Activated CD4-positive, alpha-beta T cell treated with anti-CD3 and anti-CD28 coated beads, Interleukin-2, amount 10 ng/mL, durations not matched to agents 7 days and 5 days (primary cell): ENCODE results near the gene CDH13. TPM values are rescaled to one million over a fixed set of nuclear protein-coding genes. Genes with fewer than 3 reads are reported as not detected.

Experiments used
- CTCF ChIA-PET: fragments of 350-600 bp; sonication (Branson Sonifier 250); formaldehyde crosslinking; loops from one replicate; lab custom pipeline; 2021; ENCODE audit warnings: antibody characterized with exemption; lab: Charles Lee
- POLR2A ChIA-PET: fragments of 350-600 bp; sonication (Branson Sonifier 250); formaldehyde crosslinking; loops from one replicate; lab custom pipeline; 2021; ENCODE audit warnings: antibody characterized with exemption; lab: Charles Lee
- DNase-seq: peaks from one replicate; pipeline ENCODE4 v3.0.0-alpha.2; 2020
- H3K27ac Mint-ChIP-seq: one replicate; pipeline ENCODE4 v1.8.0; 2021; ENCODE audit warnings: mild to moderate bottlenecking, moderate library complexity, mixed read lengths
- H3K27me3 Mint-ChIP-seq: one replicate; pipeline ENCODE4 v1.8.0; 2021; ENCODE audit warnings: mixed read lengths
- H3K36me3 Mint-ChIP-seq: one replicate; pipeline ENCODE4 v1.8.0; 2021; ENCODE audit warnings: low read depth, mixed read lengths
- H3K4me1 Mint-ChIP-seq: one replicate; pipeline ENCODE4 v1.8.0; 2021; ENCODE audit warnings: mixed read lengths
- H3K4me3 Mint-ChIP-seq: one replicate; pipeline ENCODE4 v1.8.0; 2021; ENCODE audit warnings: mild to moderate bottlenecking, moderate library complexity, mixed read lengths
- H3K9me3 Mint-ChIP-seq: one replicate; pipeline ENCODE4 v1.8.0; 2021; ENCODE audit warnings: mixed read lengths
- total RNA-seq, 2 experiments: library from RNA; stranded (reverse); gene quantifications; one replicate each; pipeline ENCODE4 v1.2.3, GENCODE V29; 2021

CDH13 gene
- total RNA-seq, 2 experiments from 2014 or later = not detected

DNA sequence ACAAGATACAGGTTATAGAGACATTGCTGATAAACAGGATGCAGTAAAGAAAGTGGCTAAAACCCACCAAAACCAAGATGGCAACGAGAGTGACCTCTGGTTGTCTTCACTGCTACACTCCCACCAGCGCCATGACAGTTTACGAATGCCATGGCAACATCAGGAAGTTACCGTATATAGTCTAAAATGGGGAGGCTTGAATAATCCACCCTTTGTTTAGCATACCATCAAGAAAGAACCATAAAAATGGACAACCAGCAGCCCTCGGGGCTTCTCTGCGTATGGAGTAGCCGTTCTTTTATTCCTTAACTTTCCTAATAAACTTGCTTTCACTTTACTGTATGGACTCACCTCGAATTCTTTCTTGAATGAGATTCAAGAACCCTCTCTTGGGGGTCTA, 21.7 kb upstream of the CDH13 start:
- POLR2A ChIA-PET = no interaction called here
- H3K4me3 Mint-ChIP-seq = no peak overlapping the region
- no peaks in the 10 kb centered on the region for H3K36me3 Mint-ChIP-seq
- H3K27ac Mint-ChIP-seq = no peak overlapping the region
- peaks cover 2% of the 10 kb centered on the region for H3K27me3 Mint-ChIP-seq
- CTCF ChIA-PET = no interaction called here
- H3K4me1 Mint-ChIP-seq = no peaks in the 10 kb centered on the region
- no peak for DNase-seq
- no peaks in the 10 kb centered on the region for H3K9me3 Mint-ChIP-seq

DNA sequence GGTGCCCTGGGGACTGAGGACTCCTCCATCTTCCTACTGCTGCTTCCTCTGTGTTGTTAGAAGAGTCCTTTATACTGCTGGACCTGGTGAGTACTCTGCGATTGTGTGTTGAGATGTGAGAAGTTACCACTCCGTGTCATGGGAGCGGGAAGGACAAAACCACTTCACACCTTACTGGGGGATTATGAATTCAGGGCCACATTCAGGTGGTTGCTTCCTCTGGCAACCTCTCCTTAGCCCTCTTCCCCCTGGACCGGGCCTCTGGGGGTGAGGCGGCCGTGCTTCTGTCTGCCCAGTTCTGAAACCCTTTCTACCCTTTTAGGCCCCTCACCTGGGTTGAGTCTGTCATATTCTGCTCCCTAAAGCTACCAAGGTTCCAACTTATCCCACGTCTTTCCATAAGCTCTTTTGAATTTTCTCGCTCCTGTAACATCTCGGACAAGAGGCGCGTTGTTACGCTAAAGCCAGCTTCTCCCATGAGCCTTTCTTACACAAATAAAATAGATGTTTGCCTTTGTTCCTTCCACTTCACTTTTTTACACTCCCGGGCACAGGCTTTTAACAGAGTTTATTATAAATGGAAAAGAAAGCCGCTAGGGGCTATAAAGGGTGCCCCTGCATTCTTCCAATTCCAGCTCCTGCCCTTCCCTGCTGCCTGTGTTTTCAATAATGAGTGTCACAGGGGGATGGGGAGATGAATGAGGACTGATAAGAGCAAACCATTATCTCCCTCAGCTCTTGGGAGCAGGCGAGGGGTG, 20.7 kb upstream of the CDH13 start:
- no peak overlapping the region for H3K27ac Mint-ChIP-seq
- POLR2A ChIA-PET = no interaction called here
- H3K4me1 Mint-ChIP-seq = no peaks in the 10 kb centered on the region
- no peak for DNase-seq
- CTCF ChIA-PET = no interaction called here
- H3K4me3 Mint-ChIP-seq = no peak overlapping the region
- no peaks in the 10 kb centered on the region for H3K36me3 Mint-ChIP-seq
- peaks cover 4% of the 10 kb centered on the region for H3K27me3 Mint-ChIP-seq
- H3K9me3 Mint-ChIP-seq = no peaks in the 10 kb centered on the region

DNA sequence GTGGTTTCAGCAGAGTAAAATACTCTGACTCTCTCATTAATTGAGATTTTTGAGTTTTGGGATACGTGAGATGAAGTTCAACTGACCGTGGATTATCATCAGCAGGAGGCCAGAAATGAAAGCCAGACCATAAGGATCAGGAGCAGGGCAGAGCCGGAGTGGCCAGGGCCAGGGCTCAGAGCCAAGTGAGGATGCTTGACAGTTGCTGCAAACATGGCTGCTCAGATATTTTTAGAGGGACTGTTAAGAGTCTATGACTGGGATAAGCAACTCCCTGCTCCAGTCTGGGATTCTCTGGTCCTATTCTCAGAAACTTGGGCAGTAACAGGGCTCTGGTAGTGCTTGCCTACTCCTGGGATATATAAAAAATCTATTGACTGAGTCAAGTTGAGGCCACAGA, 17.6 kb upstream of the CDH13 start:
- ChIA-PET POLR2A (no interaction called here), CTCF (no interaction called here)
- H3K4me3 Mint-ChIP-seq = no peak overlapping the region
- no peak overlapping the region for H3K27ac Mint-ChIP-seq
- peaks cover 4% of the 10 kb centered on the region for H3K27me3 Mint-ChIP-seq
- DNase-seq = no peak
- no peaks in the 10 kb centered on the region for H3K4me1 Mint-ChIP-seq
- no peaks in the 10 kb centered on the region for H3K36me3 Mint-ChIP-seq
- no peaks in the 10 kb centered on the region for H3K9me3 Mint-ChIP-seq

DNA sequence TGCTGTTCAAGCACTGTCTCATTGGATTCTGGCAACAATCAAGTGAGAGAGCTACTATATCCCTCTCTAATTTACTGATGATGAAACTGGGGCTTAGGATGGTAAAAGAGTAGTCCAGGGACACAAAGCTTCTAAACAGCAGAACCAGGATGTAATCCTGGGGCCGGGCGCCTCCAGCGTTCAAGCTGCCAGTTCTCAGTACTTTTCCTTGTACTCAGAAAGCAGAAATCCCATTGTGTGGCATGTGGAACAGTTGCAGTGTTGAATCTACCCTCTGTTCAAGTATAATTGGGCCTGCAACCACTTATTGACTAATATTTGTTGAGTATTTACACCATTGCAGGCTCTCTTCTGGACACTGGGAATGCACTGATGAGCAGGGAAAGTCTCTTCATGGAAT, 14.5 kb upstream of the CDH13 start:
- H3K36me3 Mint-ChIP-seq = no peaks in the 10 kb centered on the region
- no peak overlapping the region for H3K4me3 Mint-ChIP-seq
- H3K4me1 Mint-ChIP-seq = no peaks in the 10 kb centered on the region
- CTCF ChIA-PET = no interaction called here
- H3K9me3 Mint-ChIP-seq = no peaks in the 10 kb centered on the region
- POLR2A ChIA-PET = no interaction called here
- H3K27me3 Mint-ChIP-seq = peaks cover 2% of the 10 kb centered on the region
- no peak for DNase-seq
- no peak overlapping the region for H3K27ac Mint-ChIP-seq

DNA sequence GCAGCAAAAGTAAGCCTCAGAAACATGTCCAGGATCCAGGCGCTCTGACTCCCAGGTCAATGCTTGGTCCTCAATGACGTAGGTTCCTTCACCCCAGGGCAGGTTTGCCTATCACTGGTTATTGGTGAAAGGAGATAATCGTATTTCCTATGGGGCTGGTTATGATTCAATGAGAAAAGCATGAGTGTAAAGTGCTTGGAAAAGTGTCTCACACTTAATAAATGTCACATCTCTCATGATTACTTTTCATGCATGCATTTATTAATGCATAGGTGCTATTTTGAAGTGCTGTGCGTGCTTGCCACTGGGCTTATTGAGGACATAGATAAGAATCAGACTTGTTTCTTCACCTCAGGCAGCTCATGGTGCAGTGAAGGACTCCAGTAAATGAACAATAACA, 10.4 kb upstream of the CDH13 start:
- no peaks in the 10 kb centered on the region for H3K36me3 Mint-ChIP-seq
- ChIA-PET CTCF (no interaction called here), POLR2A (no interaction called here)
- H3K4me1 Mint-ChIP-seq = no peaks in the 10 kb centered on the region
- peaks cover 16% of the 10 kb centered on the region for H3K27me3 Mint-ChIP-seq
- DNase-seq = no peak
- H3K9me3 Mint-ChIP-seq = no peaks in the 10 kb centered on the region
- no peak overlapping the region for H3K27ac Mint-ChIP-seq
- H3K4me3 Mint-ChIP-seq = no peak overlapping the region

DNA sequence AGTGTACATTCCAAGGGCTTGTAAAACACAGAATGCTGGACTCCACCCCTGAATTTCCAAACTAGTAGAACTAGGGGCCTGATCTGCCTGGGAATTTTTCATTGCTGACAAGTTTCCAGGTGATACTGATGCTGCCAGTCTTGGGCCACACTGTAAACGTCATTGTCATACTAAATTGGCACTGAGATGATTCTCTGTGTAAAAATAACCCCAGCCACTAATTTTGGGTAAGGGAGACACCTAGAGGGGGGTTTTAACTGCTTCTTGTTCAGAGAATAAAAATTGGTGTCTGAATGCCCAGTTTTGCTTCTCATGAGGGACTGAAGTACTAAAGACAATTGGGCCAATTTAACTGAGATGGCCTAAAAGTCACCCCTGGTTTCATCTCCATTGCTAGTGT, 5.0 kb upstream of the CDH13 start:
- H3K4me1 Mint-ChIP-seq = no peaks in the 10 kb centered on the region
- no peak for DNase-seq
- ChIA-PET CTCF (no interaction called here), POLR2A (no interaction called here)
- H3K9me3 Mint-ChIP-seq = no peaks in the 10 kb centered on the region
- H3K4me3 Mint-ChIP-seq = no peak overlapping the region
- H3K27me3 Mint-ChIP-seq = peaks cover 54% of the 10 kb centered on the region
- no peaks in the 10 kb centered on the region for H3K36me3 Mint-ChIP-seq
- no peak overlapping the region for H3K27ac Mint-ChIP-seq

DNA sequence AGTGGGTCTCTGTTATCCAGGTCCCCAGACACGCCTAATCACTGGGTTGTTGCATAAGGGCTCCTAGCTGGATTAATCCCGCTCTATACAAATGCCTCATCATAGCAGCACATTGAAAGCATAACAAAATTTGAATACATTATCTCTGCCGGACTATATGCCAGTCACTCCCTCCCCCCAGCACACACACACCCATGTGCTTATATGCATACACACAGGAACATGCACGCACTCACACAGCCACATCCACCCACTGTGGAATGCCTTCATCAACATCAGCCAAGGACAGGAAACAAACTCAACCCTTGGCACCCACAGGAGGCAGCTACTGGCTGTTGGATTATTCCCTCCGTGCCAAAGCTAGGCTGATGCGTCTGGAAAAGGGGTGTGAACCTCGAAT, 3.5 kb upstream of the CDH13 start:
- no peak overlapping the region for H3K4me3 Mint-ChIP-seq

DNA sequence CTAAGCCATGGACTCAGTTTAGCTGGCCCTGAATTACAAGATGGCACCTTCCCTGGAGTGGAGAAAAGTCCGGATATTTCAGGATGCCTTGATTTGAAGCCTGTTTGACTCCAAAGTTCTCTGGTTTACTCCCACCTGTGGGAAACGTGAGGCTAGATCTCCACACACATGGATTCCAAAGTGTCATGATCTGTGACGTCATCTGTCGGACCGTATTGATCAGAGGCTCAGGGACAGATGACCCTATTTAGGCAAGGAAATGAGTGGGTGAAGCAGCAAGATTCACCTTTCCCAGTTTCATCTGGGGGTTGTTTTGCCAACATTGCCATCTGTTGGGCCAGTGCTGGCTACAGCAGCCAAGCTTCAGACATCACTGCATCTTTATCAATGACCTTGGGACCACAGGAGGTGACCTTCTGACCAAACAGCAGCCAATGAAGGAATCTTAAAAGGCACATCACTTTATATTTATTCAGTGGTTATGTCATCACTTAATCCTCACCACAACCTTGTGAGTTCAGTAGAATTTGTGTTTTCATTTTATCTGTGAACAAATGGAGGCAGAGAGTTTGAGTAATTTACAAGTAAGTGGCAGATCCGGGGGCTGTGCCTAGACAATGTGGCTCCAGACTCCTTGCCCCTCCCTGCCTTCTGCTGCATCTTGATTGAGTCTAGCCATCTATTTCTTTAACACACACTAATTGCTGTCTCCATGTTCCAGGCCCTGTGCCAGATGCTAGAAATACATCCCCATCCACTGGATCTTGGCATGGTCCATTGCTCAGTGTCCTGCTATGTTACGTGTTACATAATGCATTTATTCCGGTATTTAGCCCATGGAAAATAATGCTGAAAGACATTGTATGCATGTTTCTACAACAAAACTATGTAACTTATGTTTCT, 1.5 kb upstream of the CDH13 start:
- POLR2A ChIA-PET = no interaction called here
- no peak for DNase-seq
- CTCF ChIA-PET = no interaction called here
- Mint-ChIP-seq H3K4me1 (no peaks in the 10 kb centered on the region), H3K36me3 (no peaks in the 10 kb centered on the region), H3K4me3 (no peak overlapping the region), H3K27ac (no peak overlapping the region), H3K9me3 (no peaks in the 10 kb centered on the region), H3K27me3 (peaks cover 72% of the 10 kb centered on the region)

More for the DNA sequence above, 3.5 kb upstream of the CDH13 start:
- Mint-ChIP-seq H3K27ac (no peak overlapping the region), H3K27me3 (peaks cover 64% of the 10 kb centered on the region), H3K9me3 (no peaks in the 10 kb centered on the region), H3K36me3 (no peaks in the 10 kb centered on the region), H3K4me1 (no peaks in the 10 kb centered on the region)
- ChIA-PET CTCF (no interaction called here), POLR2A (no interaction called here)
- no peak for DNase-seq

DNA sequence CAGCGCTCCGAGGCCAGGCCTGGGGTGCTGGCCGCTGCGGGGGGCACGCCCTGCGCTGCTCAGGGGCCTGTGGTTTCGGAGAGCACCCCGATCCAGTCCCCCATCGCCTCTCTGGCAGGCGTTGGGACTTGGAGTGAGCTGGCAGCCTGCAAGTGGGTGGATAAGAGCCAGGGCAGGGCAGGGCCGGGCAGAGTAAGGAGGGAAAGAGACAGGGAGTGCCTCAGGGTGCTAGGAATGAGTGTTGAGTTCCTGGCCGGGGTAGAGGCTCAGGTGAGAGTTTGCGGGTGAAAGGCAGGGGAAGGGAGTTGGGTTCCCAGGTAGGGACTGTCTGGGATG, 1.3 kb downstream of the CDH13 start:
- Mint-ChIP-seq H3K27me3 (peaks cover 83% of the 10 kb centered on the region), H3K4me3 (no peak overlapping the region), H3K9me3 (no peaks in the 10 kb centered on the region), H3K27ac (no peak overlapping the region), H3K4me1 (peaks cover 3% of the 10 kb centered on the region), H3K36me3 (no peaks in the 10 kb centered on the region)
- CTCF ChIA-PET = no interaction called here
- DNase-seq = no peak
- POLR2A ChIA-PET = no interaction called here

DNA sequence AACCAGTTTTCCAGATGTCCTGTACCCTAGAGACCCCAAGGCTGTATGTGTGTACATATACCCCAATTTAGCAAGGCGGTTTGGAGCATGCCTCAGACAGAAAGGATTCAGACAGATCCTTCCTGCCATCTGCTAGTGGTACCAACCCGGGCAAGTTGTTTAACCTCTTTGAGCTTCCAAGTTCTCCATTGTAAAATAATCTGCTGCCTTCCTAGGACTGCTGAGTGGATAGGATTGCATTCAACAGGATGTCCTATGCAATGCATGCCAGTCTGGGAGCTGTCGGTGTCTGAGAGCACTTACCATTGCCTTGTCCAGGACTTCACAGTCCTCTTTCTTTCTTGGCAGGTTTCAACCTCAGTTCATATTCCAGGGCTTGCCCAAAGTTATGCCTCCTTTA, 1.9 kb downstream of the CDH13 start:
- H3K27me3 Mint-ChIP-seq = peaks cover 78% of the 10 kb centered on the region
- H3K27ac Mint-ChIP-seq = no peak overlapping the region
- H3K9me3 Mint-ChIP-seq = no peaks in the 10 kb centered on the region
- no peak overlapping the region for H3K4me3 Mint-ChIP-seq
- H3K4me1 Mint-ChIP-seq = peaks cover 3% of the 10 kb centered on the region
- CTCF ChIA-PET = no interaction called here
- no peak for DNase-seq
- H3K36me3 Mint-ChIP-seq = no peaks in the 10 kb centered on the region
- POLR2A ChIA-PET = no interaction called here

DNA sequence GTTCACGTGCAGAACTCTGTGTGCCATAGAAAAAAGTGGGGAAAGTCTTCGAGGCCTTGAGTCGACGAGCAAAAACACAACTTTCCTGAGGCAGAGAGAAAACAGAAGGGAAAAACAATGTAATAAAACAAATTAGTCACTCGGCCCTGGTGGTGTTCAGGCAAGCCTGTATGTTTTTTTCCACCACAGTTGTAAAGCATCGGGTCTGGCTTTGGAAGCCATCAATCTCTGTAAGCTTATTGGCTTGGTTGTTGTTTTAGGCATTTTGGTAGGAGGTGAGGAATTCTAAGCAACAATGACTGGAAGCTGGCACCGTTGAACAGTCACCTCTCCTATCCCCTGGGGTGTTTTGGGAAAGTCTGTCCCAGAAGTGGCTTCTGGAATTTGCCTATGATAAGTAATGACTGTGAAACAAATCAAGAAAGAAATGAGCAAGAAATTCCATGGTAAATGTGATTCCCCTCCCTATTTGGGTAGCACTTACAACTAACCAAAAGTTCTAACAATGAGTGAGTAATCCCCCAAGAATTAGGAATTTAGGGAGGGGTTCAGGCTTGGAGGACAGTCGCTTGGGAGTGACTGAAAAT, 2.8 kb downstream of the CDH13 start:
- H3K36me3 Mint-ChIP-seq = no peaks in the 10 kb centered on the region
- H3K4me1 Mint-ChIP-seq = peaks cover 3% of the 10 kb centered on the region
- ChIA-PET POLR2A (no interaction called here), CTCF (no interaction called here)
- H3K27ac Mint-ChIP-seq = no peak overlapping the region
- no peak overlapping the region for H3K4me3 Mint-ChIP-seq
- DNase-seq = no peak
- H3K27me3 Mint-ChIP-seq = peaks cover 72% of the 10 kb centered on the region
- no peaks in the 10 kb centered on the region for H3K9me3 Mint-ChIP-seq

DNA sequence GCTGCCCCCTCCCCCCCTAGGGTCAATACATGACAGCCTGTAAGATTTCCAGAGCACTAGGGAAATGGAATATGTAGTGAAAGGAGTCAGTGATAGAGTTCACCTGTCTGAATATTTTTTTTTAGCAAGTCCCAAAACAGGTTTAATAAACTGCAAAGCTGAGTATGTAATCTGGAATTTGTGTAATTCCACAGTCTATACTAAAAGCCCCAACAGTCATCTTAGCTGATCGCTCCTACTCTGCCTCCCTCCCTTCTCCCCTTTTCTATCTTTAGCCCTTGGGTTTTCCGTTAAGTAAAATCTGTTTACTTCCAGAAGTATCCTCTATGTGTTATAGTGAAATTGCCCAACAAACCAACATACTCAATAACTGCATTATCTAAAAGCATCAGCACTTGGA, 3.5 kb downstream of the CDH13 start:
- CTCF ChIA-PET = no interaction called here
- H3K27me3 Mint-ChIP-seq = peaks cover 65% of the 10 kb centered on the region

DNA sequence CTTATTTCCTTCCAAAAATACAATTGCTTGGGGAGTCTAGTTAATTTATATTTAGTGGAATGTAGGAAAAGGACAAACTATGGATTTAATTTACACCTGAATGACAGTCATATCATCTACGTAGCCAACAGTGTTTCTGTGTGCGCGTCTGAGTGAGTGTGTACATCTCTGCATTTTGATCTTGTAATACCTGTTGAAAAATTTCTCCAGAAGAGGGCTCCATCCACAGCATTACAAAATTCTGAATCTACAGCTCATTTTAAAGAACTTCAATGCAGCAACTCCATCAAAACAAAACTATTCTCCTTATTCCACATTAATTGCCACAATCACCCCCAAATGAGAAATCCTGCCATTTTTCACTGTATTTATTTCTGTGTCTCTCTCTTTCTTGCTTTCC, 3.9 kb downstream of the CDH13 start:
- H3K4me3 Mint-ChIP-seq = no peak overlapping the region
- DNase-seq = no peak
- H3K27ac Mint-ChIP-seq = no peak overlapping the region
- H3K27me3 Mint-ChIP-seq = peaks cover 61% of the 10 kb centered on the region
- POLR2A ChIA-PET = no interaction called here
- CTCF ChIA-PET = no interaction called here
- H3K9me3 Mint-ChIP-seq = no peaks in the 10 kb centered on the region
- H3K4me1 Mint-ChIP-seq = peaks cover 15% of the 10 kb centered on the region
- H3K36me3 Mint-ChIP-seq = no peaks in the 10 kb centered on the region

More for the DNA sequence above, 3.5 kb downstream of the CDH13 start:
- Mint-ChIP-seq H3K27ac (no peak overlapping the region), H3K4me1 (peaks cover 10% of the 10 kb centered on the region), H3K4me3 (no peak overlapping the region), H3K36me3 (no peaks in the 10 kb centered on the region), H3K9me3 (no peaks in the 10 kb centered on the region)
- POLR2A ChIA-PET = no interaction called here
- no peak for DNase-seq
